Spleen (tissue), 7 donors: Measurements from ENCODE around the gene PITPNM1.

Experiments used
- CTCF ChIP-seq, 11 experiments: fragments of 200-600 bp in 7 of 11; fragments of 450-650 bp in 4 of 11; sonication (generic) in 4 of 11; IDR thresholded peaks in 8 of 11; conservative IDR thresholded peaks in 3 of 11; 1 replicate in 7 of 11; 2 replicates in 4 of 11; pipeline versions ENCODE4 v1.4.0 to v1.8.0; 2016 to 2021; ENCODE audit warnings: antibody characterized with exemption in 11 of 11, inconsistent platforms in 4 of 11, mild to moderate bottlenecking in 1 of 11
- POLR2A ChIP-seq, 3 donors: fragments of 450-650 bp; IDR thresholded peaks; one replicate each; pipeline ENCODE4 v1.5.1; 2017; ENCODE audit warnings: antibody characterized with exemption in 3 of 3, mild to moderate bottlenecking in 1 of 3
- donor health status: DM: no; HTN: no; CAD: no; lungs with moderate emphysema.
- donor health status: DM: no; HTN: no; CAD: no.
- donor health status: DM: no; HTN: no; CAD: no.

GRCh38 chr11:67451658-67451976 lies 53.5 kb downstream of the PITPNM1 start:
- TF ChIP-seq POLR2A (IDR thresholded peaks at IDR 0.05) (no peak), CTCF (IDR thresholded peaks at IDR 0.05 in 8 of 11, conservative IDR thresholded peaks at IDR 0.05 in 3 of 11) (no peak)
